CD14-positive monocyte (primary cell): Measurements from ENCODE around the gene SCAMP3. TPM values are rescaled to one million over a fixed set of nuclear protein-coding genes. Genes with fewer than 3 reads are reported as not detected.
"Not testable (repeated sequence)": the region's sequence is repeated elsewhere in the genome, so short reads cannot be mapped to it uniquely, and the experiment has no call there.

Experiments used
- DNase-seq, 3 donors: peaks; one replicate each; pipeline ENCODE4 v3.0.0-alpha.2; 2011 to 2022
- H2AFZ ChIP-seq: 2 replicates; pipeline ENCODE4 v1.6.0; 2012; ENCODE audit warnings: mild to moderate bottlenecking, low read depth, low read length, inconsistent platforms; ENCODE audit not compliant: insufficient read depth, poor library complexity, severe bottlenecking
- H3K27ac ChIP-seq, 2 donors: 1 replicate in 1 of 2; 2 replicates in 1 of 2; pipeline ENCODE4 v1.5.1; 2012 to 2013; ENCODE audit warnings: low read length in 2 of 2, control low read depth in 1 of 2, inconsistent platforms in 1 of 2, low read depth in 1 of 2, mild to moderate bottlenecking in 1 of 2
- H3K27me3 ChIP-seq, 2 donors: one replicate each; pipeline versions ENCODE4 v1.6.0 to v1.6.1; 2011 to 2013; ENCODE audit warnings: low read length in 2 of 2; ENCODE audit not compliant: control insufficient read depth in 2 of 2, insufficient read depth in 2 of 2
- H3K36me3 ChIP-seq, 2 donors: replicated peaks in 1 of 2; 1 replicate in 1 of 2; 2 replicates in 1 of 2; pipeline versions ENCODE4 v1.5.1 to v1.6.1; 2012 to 2013; ENCODE audit warnings: low read length in 2 of 2, control low read depth in 1 of 2, inconsistent platforms in 1 of 2, mild to moderate bottlenecking in 1 of 2; ENCODE audit not compliant: insufficient read depth in 2 of 2, control insufficient read depth in 1 of 2
- H3K4me1 ChIP-seq, 2 donors: 1 replicate in 1 of 2; 2 replicates in 1 of 2; pipeline versions ENCODE4 v1.5.1 to v1.6.1; 2012 to 2013; ENCODE audit warnings: low read length in 2 of 2, control low read depth in 1 of 2, inconsistent platforms in 1 of 2, mild to moderate bottlenecking in 1 of 2, moderate library complexity in 1 of 2; ENCODE audit not compliant: insufficient read depth in 2 of 2, control insufficient read depth in 1 of 2
- H3K4me2 ChIP-seq: replicated peaks from 2 replicates; pipeline ENCODE3; 2012; ENCODE audit warnings: low read length, moderate library complexity, mild to moderate bottlenecking; ENCODE audit not compliant: poor library complexity, severe bottlenecking; ENCODE audit errors: extremely low read depth
- H3K4me3 ChIP-seq, 3 experiments: fragments of 200-600 bp in 1 of 3; sonication (generic) in 1 of 3; replicated peaks in 1 of 3; 1 replicate in 2 of 3; 2 replicates in 1 of 3; pipeline ENCODE4 v1.5.1; 2011 to 2013; ENCODE audit warnings: low read length in 3 of 3, mild to moderate bottlenecking in 3 of 3, control low read depth in 2 of 3, low read depth in 2 of 3, inconsistent platforms in 1 of 3, moderate library complexity in 1 of 3
- H3K79me2 ChIP-seq: 2 replicates; pipeline ENCODE4 v1.6.0; 2012; ENCODE audit warnings: mild to moderate bottlenecking, control low read depth, inconsistent platforms, low read length, moderate library complexity; ENCODE audit not compliant: insufficient read depth
- H3K9ac ChIP-seq: 2 replicates; pipeline ENCODE4 v1.6.0; 2017; ENCODE audit warnings: low read length, mild to moderate bottlenecking; ENCODE audit not compliant: insufficient read depth, poor library complexity, severe bottlenecking
- H3K9me3 ChIP-seq, 2 donors: replicated peaks in 1 of 2; 1 replicate in 1 of 2; 2 replicates in 1 of 2; pipeline versions ENCODE4 v1.5.1 to v1.6.1; 2012 to 2013; ENCODE audit warnings: low read length in 2 of 2, control low read depth in 1 of 2; ENCODE audit not compliant: control insufficient read depth in 1 of 2, insufficient read depth in 1 of 2
- H4K20me1 ChIP-seq: 2 replicates; pipeline ENCODE4 v1.6.0; 2012; ENCODE audit warnings: mild to moderate bottlenecking, low read length, control low read depth, moderate library complexity; ENCODE audit not compliant: insufficient read depth
- H3K27ac Mint-ChIP-seq, 7 donors: one replicate each; pipeline ENCODE4 v1.8.0; 2020; ENCODE audit warnings: mild to moderate bottlenecking in 7 of 7, mixed read lengths in 7 of 7, moderate library complexity in 6 of 7, inconsistent platforms in 2 of 7
- H3K27me3 Mint-ChIP-seq, 3 donors: one replicate each; pipeline ENCODE4 v1.8.0; 2021 to 2022; ENCODE audit warnings: low read depth in 3 of 3, mild to moderate bottlenecking in 3 of 3, mixed read lengths in 3 of 3, moderate library complexity in 3 of 3, inconsistent platforms in 1 of 3
- H3K36me3 Mint-ChIP-seq, 2 donors: one replicate each; pipeline ENCODE4 v1.8.0; 2020; ENCODE audit warnings: mixed read lengths in 2 of 2, inconsistent platforms in 1 of 2, mild to moderate bottlenecking in 1 of 2
- H3K4me1 Mint-ChIP-seq: one replicate; pipeline ENCODE4 v1.8.0; 2020; ENCODE audit warnings: mild to moderate bottlenecking, mixed read lengths
- H3K4me3 Mint-ChIP-seq, 2 donors: one replicate each; pipeline ENCODE4 v1.8.0; 2020; ENCODE audit warnings: mild to moderate bottlenecking in 2 of 2, mixed read lengths in 2 of 2, moderate library complexity in 1 of 2
- H3K9me3 Mint-ChIP-seq, 7 donors: one replicate each; pipeline ENCODE4 v1.8.0; 2020 to 2022; ENCODE audit warnings: mixed read lengths in 7 of 7, mild to moderate bottlenecking in 6 of 7, moderate library complexity in 6 of 7, inconsistent platforms in 2 of 7
- WGBS: methylation state at CpG from one replicate; pipeline ENCODE4 v1.1.5; 2013; ENCODE audit warnings: missing lambda C conversion rate; ENCODE audit not compliant: insufficient coverage; 5-methylcytosine and 5-hydroxymethylcytosine counted together
- intact Hi-C, 2 donors: fragments of 100-400 bp; cut with micrococcal nuclease; formaldehyde crosslinking; loops; one replicate each; pipeline versions ENCODE4 v1.15.0 to v1.15.1; 2023
- polyA plus RNA-seq, 3 donors: library from polyadenylated mRNA; depleted of rRNA in 1 of 3; unstranded in 2 of 3; stranded (reverse) in 1 of 3; fragments of 300-500 nt in 2 of 3; fragments of >200 nt in 1 of 3; fragmentation: Illumina TruSeq in 2 of 3; gene quantifications; 1 replicate in 2 of 3; 2 replicates in 1 of 3; pipeline ENCODE4 v1.2.3, GENCODE V29; 2012 to 2021
- TF ChIP-seq, protein P1 (sequence below): fragments of 200-600 bp; IDR thresholded peaks from one replicate; pipeline ENCODE4 v1.8.0; 2022; ENCODE audit warnings: antibody characterized with exemption, mild to moderate bottlenecking

The SCAMP3 gene
- polyA plus RNA-seq, 3 donors = 54.9 to 69.8 (median 64.9) TPM

DNA sequence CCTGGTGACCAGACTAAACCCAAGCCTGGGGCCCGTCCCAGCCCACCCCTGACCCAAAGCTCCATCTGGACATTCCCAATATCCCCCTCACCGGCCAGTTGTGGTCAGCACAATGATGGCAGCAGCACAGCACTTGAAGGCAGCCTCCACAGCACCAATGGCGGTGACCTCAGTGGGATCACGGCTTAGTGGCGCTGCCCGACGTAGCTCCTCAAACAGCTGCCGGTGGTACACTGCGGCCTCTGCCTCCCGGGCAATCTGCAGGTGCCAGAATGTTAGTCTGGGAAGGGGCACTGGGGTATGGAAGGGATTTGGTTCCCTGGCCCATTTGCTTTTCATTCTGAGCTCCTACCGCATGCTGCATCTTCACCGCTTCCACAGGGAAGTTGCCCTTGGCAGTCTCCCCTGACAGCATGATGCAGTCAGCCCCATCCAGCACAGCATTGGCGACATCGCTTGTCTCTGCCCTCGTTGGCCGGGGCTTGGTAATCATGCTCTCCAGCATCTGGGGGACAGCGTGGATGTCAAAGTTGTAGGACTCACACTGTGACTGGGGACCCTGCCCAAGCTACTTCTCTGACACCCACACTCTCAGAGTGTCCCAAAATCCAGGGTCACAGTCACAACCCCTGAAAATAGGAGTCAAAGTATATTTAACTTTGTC is 31.1 kb upstream of the SCAMP3 start:
- Mint-ChIP-seq H3K4me1 (peaks cover 10% of the 10 kb centered on the region), H3K27me3 (peaks cover 46 to 66% (median 57%) of the 10 kb centered on the region in 3 donors), H3K9me3 (peaks cover 0 to 5% (median 2%) of the 10 kb centered on the region in 7 donors), H3K27ac (no peak overlapping the region), H3K36me3 (peaks cover 0 to 5% of the 10 kb centered on the region in 2 donors), H3K4me3 (peak overlapping the region in 1 of 2 donors; percentile 36)
- Histone ChIP-seq H3K79me2 (no peaks in the 10 kb centered on the region), H3K4me1 (peaks cover 6 to 9% of the 10 kb centered on the region in 2 donors), H3K9me3 (no peaks in the 10 kb centered on the region), H3K4me3 (no peak overlapping the region), H3K27ac (no peak overlapping the region), H4K20me1 (no peaks in the 10 kb centered on the region), H2AFZ (no peak overlapping the region), H3K27me3 (peaks cover 17 to 44% of the 10 kb centered on the region in 2 donors), H3K36me3 (no peaks in the 10 kb centered on the region), H3K9ac (no peak overlapping the region), H3K4me2 (no peak overlapping the region)
- WGBS = 92% methylated on average over 17 of the region's 17 CpGs
- intact Hi-C loops = no loop called here
- TF ChIP-seq, protein P1, sequence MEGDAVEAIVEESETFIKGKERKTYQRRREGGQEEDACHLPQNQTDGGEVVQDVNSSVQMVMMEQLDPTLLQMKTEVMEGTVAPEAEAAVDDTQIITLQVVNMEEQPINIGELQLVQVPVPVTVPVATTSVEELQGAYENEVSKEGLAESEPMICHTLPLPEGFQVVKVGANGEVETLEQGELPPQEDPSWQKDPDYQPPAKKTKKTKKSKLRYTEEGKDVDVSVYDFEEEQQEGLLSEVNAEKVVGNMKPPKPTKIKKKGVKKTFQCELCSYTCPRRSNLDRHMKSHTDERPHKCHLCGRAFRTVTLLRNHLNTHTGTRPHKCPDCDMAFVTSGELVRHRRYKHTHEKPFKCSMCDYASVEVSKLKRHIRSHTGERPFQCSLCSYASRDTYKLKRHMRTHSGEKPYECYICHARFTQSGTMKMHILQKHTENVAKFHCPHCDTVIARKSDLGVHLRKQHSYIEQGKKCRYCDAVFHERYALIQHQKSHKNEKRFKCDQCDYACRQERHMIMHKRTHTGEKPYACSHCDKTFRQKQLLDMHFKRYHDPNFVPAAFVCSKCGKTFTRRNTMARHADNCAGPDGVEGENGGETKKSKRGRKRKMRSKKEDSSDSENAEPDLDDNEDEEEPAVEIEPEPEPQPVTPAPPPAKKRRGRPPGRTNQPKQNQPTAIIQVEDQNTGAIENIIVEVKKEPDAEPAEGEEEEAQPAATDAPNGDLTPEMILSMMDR = no peak
- no peak for DNase-seq

DNA sequence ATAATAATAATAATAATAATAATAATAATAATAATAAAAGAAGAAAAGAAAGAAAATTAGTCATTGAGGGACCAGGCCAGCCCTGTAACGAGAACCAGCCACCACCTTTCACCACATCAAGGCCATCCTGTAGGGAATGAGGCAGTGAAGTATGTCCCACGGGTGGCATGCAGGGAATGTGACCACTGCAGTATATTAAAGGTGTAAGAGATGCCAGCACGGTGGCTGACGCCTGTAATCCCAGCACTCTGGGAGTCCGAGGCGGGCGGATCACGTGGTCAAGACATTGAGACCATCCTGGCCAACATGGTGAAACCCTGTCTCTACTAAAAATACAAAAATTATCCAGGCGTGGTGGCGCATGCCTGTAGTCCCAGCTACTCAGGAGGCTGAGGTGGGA is 28.8 kb upstream of the SCAMP3 start:
- H3K9me3 ChIP-seq, H2AFZ ChIP-seq, H3K27ac Mint-ChIP-seq, H3K4me2 ChIP-seq, H3K4me3 ChIP-seq, H4K20me1 ChIP-seq, DNase-seq, intact Hi-C loops, H3K36me3 ChIP-seq, H3K4me1 ChIP-seq, H3K36me3 Mint-ChIP-seq, H3K27ac ChIP-seq, H3K79me2 ChIP-seq, H3K9ac ChIP-seq, H3K9me3 Mint-ChIP-seq: not testable (repeated sequence)
- Mint-ChIP-seq H3K27me3 (peaks cover 33 to 47% (median 42%) of the 10 kb centered on the region in 3 donors), H3K4me1 (peaks cover 10% of the 10 kb centered on the region), H3K4me3 (peak overlapping the region in 1 of 2 donors; percentile 51)
- peaks cover 13 to 35% of the 10 kb centered on the region in 2 donors for H3K27me3 ChIP-seq
- WGBS = 85% methylated on average over 2 of the region's 10 CpGs
